Hepatocyte (in vitro differentiated cells): Measurements from ENCODE around the gene CFAP70.

Experiments
- EZH2 ChIP-seq: fragments of 200-600 bp; sonication (generic); IDR thresholded peaks from 2 replicates; pipeline ENCODE4 v1.6.1; 2016; ENCODE audit warnings: antibody characterized with exemption, mild to moderate bottlenecking, borderline replicate concordance
- EZH2phosphoT487 ChIP-seq: fragments of 200-600 bp; sonication (generic); IDR thresholded peaks from one replicate; pipeline ENCODE4 v1.6.1; 2018; ENCODE audit warnings: antibody characterized with exemption, mild to moderate bottlenecking, low read depth, moderate library complexity; ENCODE audit not compliant: unreplicated experiment, severe bottlenecking
- TF ChIP-seq, protein P1 (sequence below): fragments of 200-600 bp; sonication (generic); IDR thresholded peaks from 2 replicates; pipeline ENCODE4 v1.5.1; 2016; ENCODE audit warnings: antibody characterized with exemption, mild to moderate bottlenecking; ENCODE audit not compliant: poor library complexity

DNA sequence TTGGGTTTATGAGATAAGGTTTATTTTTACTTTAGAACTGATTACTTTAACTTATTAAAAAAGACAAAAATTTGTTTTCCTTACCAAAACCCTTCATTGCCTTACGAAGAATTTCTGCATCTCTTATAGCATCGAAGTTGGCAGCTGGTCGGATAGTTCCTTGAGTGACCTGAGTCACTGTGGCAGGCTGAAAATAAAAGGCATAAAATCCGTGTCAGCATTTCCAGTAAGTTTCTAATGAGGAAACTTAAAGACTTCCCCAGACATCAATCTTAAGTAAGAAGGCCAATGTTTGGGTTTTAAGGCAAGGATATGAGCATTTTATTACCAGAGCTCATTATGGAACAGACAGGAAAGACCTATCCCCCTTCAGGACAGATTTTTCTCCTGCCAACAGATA, 29.6 kb upstream of the CFAP70 start:
- TF ChIP-seq, protein P1, sequence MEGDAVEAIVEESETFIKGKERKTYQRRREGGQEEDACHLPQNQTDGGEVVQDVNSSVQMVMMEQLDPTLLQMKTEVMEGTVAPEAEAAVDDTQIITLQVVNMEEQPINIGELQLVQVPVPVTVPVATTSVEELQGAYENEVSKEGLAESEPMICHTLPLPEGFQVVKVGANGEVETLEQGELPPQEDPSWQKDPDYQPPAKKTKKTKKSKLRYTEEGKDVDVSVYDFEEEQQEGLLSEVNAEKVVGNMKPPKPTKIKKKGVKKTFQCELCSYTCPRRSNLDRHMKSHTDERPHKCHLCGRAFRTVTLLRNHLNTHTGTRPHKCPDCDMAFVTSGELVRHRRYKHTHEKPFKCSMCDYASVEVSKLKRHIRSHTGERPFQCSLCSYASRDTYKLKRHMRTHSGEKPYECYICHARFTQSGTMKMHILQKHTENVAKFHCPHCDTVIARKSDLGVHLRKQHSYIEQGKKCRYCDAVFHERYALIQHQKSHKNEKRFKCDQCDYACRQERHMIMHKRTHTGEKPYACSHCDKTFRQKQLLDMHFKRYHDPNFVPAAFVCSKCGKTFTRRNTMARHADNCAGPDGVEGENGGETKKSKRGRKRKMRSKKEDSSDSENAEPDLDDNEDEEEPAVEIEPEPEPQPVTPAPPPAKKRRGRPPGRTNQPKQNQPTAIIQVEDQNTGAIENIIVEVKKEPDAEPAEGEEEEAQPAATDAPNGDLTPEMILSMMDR, result no peak
- TF ChIP-seq EZH2phosphoT487 (no peak), EZH2 (no peak)
